Endothelial cell of coronary artery (primary cell): ENCODE data around the gene KIFC3. TPM values are rescaled to one million over a fixed set of nuclear protein-coding genes. Genes with fewer than 3 reads are reported as not detected.

Experiments
- total RNA-seq: library from RNA; depleted of rRNA; stranded (reverse); fragments of >200 nt; gene quantifications from 2 replicates; pipeline ENCODE4 v1.2.3, GENCODE V29; 2014

The KIFC3 gene
- total RNA-seq, result 45.3 and 56.0 TPM in 2 replicates

GRCh38 chr16:57802341-57803133, at the start of gene KIFC3:
Gene KIFC3 (minus strand): TSS chr16:57802491. CDS start chr16:57798243, 4,248 bp downstream.

GRCh38 chr16:57735755-57736418, 66.4 kb downstream of the KIFC3 start, which contains the start of gene KATNB1:
Gene KATNB1 (plus strand): TSS chr16:57735770. CDS start chr16:57737244, 1,474 bp downstream.

Other genes starting within 250 kb of the KIFC3 start
- 24.8 and 29.1 TPM in 2 replicates for gene ADGRG1, start 173.9 kb downstream of the KIFC3 start, total RNA-seq
- not detected in 2 replicates for gene ADGRG3, start 134.2 kb downstream of the KIFC3 start, total RNA-seq
- gene DRC7, start 107.7 kb downstream of the KIFC3 start, total RNA-seq, result 0.09 and 0.19 TPM in 2 replicates
- 18.8 and 26.0 TPM in 2 replicates for gene KATNB1, start 66.7 kb downstream of the KIFC3 start, total RNA-seq
- under 0.01 TPM in 1 of 2 replicates, not detected in the other for gene CNGB1, start 168.6 kb upstream of the KIFC3 start, total RNA-seq
- gene ZNF319, start 198.2 kb upstream of the KIFC3 start, total RNA-seq, result 3.0 and 3.3 TPM in 2 replicates
- gene USB1, start 198.9 kb upstream of the KIFC3 start, total RNA-seq, result 25.0 and 35.3 TPM in 2 replicates
- 4.6 and 7.2 TPM in 2 replicates for gene MMP15, start 223.3 kb upstream of the KIFC3 start, total RNA-seq